GM12801 (cell line): Measurements from ENCODE around the gene TTLL5.

Source experiments
- CTCF ChIP-seq: IDR thresholded peaks from one replicate; pipeline ENCODE4 v1.5.1; 2011; ENCODE audit warnings: control low read depth; ENCODE audit not compliant: insufficient read length; ENCODE audit errors: extremely low read depth

TTLL5 gene

DNA sequence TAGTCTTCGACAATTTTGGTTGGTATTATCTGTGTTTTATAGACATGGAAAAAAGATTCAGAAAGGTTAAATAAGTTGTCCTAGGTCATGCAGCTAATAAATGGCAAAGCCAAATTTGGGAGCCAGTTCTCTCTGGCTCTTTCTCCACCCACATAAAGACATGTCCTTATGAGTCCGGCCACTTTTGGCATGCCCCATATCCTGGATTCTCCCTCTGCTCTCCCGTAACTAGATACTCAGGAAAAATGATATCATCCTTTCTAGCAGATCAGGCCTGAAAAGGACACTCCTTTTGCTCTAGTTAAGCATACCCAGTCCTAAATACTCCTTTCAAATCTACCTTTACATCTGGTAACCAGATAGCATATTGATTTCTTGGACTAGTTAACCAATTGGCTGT, 64.4 kb downstream of the TTLL5 start:
- no peak for TF ChIP-seq CTCF

GRCh38 chr14:75726321-75726720, 65.3 kb downstream of the TTLL5 start:
- no peak for TF ChIP-seq CTCF

DNA sequence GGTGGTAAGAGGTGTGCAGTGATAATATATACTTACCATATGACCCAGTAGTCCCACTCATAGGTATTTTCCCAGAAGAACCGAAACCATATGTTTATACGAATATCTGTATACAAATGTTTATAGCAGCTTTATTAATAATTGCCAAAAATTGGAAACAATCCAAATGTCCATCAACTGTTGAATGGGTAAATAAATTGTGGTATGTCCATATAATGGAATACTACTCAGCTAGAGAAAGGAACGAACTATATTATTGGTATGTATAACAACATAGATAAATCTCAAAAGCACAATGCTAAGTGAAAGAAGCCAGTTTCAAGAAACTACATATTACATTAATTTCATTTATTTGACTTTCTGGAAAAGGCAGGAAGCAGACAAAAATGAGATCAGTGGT, 66.1 kb downstream of the TTLL5 start:
- no peak for TF ChIP-seq CTCF

- TF ChIP-seq CTCF = no peak
Observed at GRCh38 chr14:75732888-75733287, 71.8 kb downstream of the TTLL5 start.

DNA sequence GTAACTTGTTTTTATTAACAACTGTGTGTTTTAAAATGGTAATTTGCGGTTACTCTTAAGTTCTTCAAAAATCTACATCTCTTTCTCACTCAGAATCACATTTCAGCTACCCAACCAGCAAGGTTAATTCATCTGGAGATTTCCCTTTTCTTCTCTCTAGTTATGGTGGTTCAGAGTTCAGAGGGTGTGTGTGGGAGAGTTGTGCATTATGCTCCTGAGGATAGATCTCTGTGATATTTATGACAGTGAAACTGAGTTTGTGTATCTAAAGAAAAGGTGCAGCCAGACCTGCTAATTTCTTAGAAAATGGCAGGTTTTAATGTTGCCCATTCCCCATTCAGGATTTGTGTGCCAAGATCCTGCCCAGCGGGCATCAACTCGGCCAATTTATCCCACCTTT, 73.8 kb downstream of the TTLL5 start:
- TF ChIP-seq CTCF = no peak

DNA sequence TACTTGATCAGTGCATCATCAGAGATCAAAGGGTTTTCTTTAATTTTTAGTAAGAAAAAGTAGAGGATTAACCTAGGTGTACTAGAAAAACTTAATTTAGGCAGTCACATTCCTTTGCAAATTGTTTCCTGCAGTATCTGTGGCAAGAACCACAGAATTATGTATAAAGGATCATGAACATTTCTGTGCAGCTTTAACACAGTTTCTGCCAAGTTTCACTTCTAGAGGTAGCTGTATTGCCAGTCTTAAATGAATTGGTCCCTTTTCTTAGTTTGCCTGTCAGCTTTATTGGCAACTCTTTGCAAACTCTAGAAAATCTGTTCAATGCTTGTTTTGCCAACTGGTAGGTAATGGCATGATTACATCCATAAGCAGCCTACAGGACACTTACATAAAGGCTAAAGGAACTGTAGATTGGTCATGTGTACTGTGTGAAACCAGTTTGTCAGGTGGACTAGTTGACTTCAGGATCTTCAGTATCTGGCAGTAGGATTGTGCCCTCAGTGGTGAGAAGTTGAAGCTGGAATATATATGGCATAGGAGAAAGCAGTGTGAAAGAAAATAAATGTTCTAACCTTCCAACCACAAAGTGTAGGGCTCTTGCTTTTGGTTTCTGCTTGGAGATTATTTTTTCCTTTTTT, 75.9 kb downstream of the TTLL5 start:
- no peak for TF ChIP-seq CTCF

DNA sequence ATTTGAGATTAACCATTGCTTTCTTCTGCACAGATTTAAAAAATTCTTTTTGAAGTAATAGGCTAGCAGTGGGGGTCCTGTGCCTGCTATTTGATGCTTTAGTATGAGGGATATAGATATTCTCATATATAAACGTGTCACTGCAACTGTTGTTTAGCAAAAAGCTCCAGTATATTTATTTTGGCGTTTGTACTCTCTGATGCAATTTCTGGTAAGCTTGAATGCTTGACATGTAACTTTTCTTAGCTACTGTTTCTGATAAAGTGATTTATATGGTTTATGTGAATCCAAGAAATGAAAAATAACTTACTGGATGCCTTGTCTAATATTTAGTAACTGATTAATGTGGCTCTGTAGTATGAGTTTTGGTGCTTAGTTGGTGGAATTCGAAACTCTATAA, 77.1 kb downstream of the TTLL5 start:
- no peak for TF ChIP-seq CTCF
